ENCODE results near the gene ZNF532.

ZNF532 gene

GRCh38 chr18:58993260-58993659 is 128.6 kb downstream of the ZNF532 start:
- Histone ChIP-seq H3K18ac (ENCODE audit: low read length) (no peak overlapping the region), H2BK5ac (ENCODE audit: low read depth, low read length, poor library complexity) (no peak overlapping the region), H2AFZ (ENCODE audit: insufficient read depth, low read length, poor library complexity) (no peak overlapping the region), H2AK5ac (ENCODE audit: low read length) (no peak overlapping the region), H3K4ac (ENCODE audit: low read depth, low read length) (no peak overlapping the region), H3K14ac (ENCODE audit: low read length) (no peak overlapping the region), H4K91ac (ENCODE audit: low read depth, low read length) (no peak overlapping the region), H2BK12ac (ENCODE audit: low read length) (no peak overlapping the region), H4K12ac (ENCODE audit: low read depth, low read length) (no peak overlapping the region), H3K27me3 (ENCODE audit: insufficient read depth, low read length) (no peaks in the 10 kb centered on the region), H3K9ac (ENCODE audit: low read length) (no peak overlapping the region), H4K8ac (ENCODE audit: low read depth, low read length) (no peak overlapping the region), H3K9me3 (ENCODE audit: insufficient read depth, low read depth, low read length) (no peaks in the 10 kb centered on the region), H3K4me2 (ENCODE audit: low read length) (no peak overlapping the region), H3K23ac (ENCODE audit: low read length) (no peak overlapping the region), H3K27ac (ENCODE audit: low read depth, low read length) (no peak overlapping the region), H3K36me3 (ENCODE audit: control insufficient read depth in 1 of 2, insufficient read depth in 2 of 2, low read length in 2 of 2) (no peaks in the 10 kb centered on the region), H3K4me1 (ENCODE audit: control insufficient read depth in 1 of 2, insufficient read depth in 2 of 2, low read length in 2 of 2) (no peaks in the 10 kb centered on the region), H3K79me1 (ENCODE audit: low read length) (no peaks in the 10 kb centered on the region), H3K79me2 (ENCODE audit: control insufficient read depth, insufficient read depth, low read length, poor library complexity) (no peaks in the 10 kb centered on the region), H2BK120ac (ENCODE audit: insufficient read depth, low read length, poor library complexity) (no peak overlapping the region), H3K4me3 (ENCODE audit: low read depth, low read length) (no peak overlapping the region)
- WGBS (ENCODE audit: extremely low coverage, insufficient coverage, insufficient read length): no CpG with 5 or more reads among the region's 4 CpGs
- DNase-seq: no peak

DNA sequence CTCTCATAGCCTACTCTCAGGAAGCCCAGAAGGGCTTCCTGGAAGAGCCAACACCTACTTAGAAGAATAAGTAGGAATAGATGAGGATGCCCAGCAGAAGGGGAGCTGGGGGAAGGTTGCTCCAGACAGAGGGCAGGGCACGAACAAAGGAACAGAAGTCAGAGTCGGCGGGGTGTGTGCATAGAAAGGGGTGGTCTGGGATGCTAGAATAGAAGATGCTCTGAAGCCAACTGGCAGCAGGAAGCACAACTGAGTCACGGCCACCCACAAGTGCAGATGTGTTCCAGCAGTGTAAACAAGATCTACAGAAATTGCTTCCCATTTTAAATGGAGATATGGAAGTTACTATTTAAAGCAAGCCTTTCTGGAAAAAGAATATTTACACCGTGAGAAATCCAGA is 131.0 kb downstream of the ZNF532 start:
- H3K36me3 ChIP-seq (ENCODE audit: control insufficient read depth in 1 of 2, insufficient read depth in 2 of 2, low read length in 2 of 2): no peaks in the 10 kb centered on the region
- no peak for DNase-seq
- H4K12ac ChIP-seq (ENCODE audit: low read depth, low read length): no peak overlapping the region
- no peak overlapping the region for H3K14ac ChIP-seq (ENCODE audit: low read length)
- peaks cover 0 to 1% of the 10 kb centered on the region in 2 experiments for H3K4me1 ChIP-seq (ENCODE audit: control insufficient read depth in 1 of 2, insufficient read depth in 2 of 2, low read length in 2 of 2)
- no peak overlapping the region for H2BK12ac ChIP-seq (ENCODE audit: low read length)
- H3K9me3 ChIP-seq (ENCODE audit: insufficient read depth, low read depth, low read length): no peaks in the 10 kb centered on the region
- H3K4ac ChIP-seq (ENCODE audit: low read depth, low read length): no peak overlapping the region
- no peak overlapping the region for H4K91ac ChIP-seq (ENCODE audit: low read depth, low read length)
- H3K9ac ChIP-seq (ENCODE audit: low read length): no peak overlapping the region
- no peak overlapping the region for H3K18ac ChIP-seq (ENCODE audit: low read length)
- no CpG with 5 or more reads among the region's 5 CpGs for WGBS (ENCODE audit: extremely low coverage, insufficient coverage, insufficient read length)
- no peak overlapping the region for H2BK120ac ChIP-seq (ENCODE audit: insufficient read depth, low read length, poor library complexity)
- H3K79me1 ChIP-seq (ENCODE audit: low read length): no peaks in the 10 kb centered on the region
- no peaks in the 10 kb centered on the region for H3K27me3 ChIP-seq (ENCODE audit: insufficient read depth, low read length)
- no peak overlapping the region for H3K4me2 ChIP-seq (ENCODE audit: low read length)
- no peak overlapping the region for H4K8ac ChIP-seq (ENCODE audit: low read depth, low read length)
- H3K4me3 ChIP-seq (ENCODE audit: low read depth, low read length): no peak overlapping the region
- no peak overlapping the region for H2AK5ac ChIP-seq (ENCODE audit: low read length)
- H3K27ac ChIP-seq (ENCODE audit: low read depth, low read length): no peak overlapping the region
- H3K79me2 ChIP-seq (ENCODE audit: control insufficient read depth, insufficient read depth, low read length, poor library complexity): no peaks in the 10 kb centered on the region
- H2AFZ ChIP-seq (ENCODE audit: insufficient read depth, low read length, poor library complexity): no peak overlapping the region
- no peak overlapping the region for H3K23ac ChIP-seq (ENCODE audit: low read length)
- H2BK5ac ChIP-seq (ENCODE audit: low read depth, low read length, poor library complexity): no peak overlapping the region

DNA sequence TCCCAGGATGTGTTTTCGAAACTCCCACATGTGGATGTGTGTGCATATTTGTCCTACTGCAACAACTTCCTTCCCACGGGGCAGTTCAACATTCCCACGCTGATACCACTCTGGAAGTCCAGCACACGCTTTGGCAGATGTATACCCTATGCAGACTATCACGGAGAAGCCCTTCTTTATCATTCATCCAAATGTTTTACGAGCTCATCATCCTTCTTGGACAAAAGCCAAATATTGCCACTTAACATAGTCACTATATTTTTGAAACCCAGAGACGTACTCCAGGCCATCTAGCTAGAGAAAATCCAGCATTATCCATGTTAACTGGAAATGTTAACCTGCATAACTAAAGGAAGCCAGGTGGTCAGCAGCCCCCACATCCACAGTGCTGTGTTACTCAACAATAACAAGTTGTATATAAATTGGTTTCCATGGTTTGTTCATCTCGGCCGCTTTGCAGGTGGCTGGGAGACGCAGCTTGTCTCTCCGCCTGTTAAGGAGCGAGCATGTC is 131.5 kb downstream of the ZNF532 start:
- H4K91ac ChIP-seq (ENCODE audit: low read depth, low read length): no peak overlapping the region
- no peak overlapping the region for H3K9ac ChIP-seq (ENCODE audit: low read length)
- H3K27me3 ChIP-seq (ENCODE audit: insufficient read depth, low read length): no peaks in the 10 kb centered on the region
- H3K79me2 ChIP-seq (ENCODE audit: control insufficient read depth, insufficient read depth, low read length, poor library complexity): no peaks in the 10 kb centered on the region
- no peaks in the 10 kb centered on the region for H3K9me3 ChIP-seq (ENCODE audit: insufficient read depth, low read depth, low read length)
- H2BK12ac ChIP-seq (ENCODE audit: low read length): no peak overlapping the region
- no peak overlapping the region for H3K4me3 ChIP-seq (ENCODE audit: low read depth, low read length)
- H3K4me2 ChIP-seq (ENCODE audit: low read length): no peak overlapping the region
- WGBS (ENCODE audit: extremely low coverage, insufficient coverage, insufficient read length): no CpG with 5 or more reads among the region's 12 CpGs
- no peak overlapping the region for H4K12ac ChIP-seq (ENCODE audit: low read depth, low read length)
- H3K23ac ChIP-seq (ENCODE audit: low read length): no peak overlapping the region
- no peaks in the 10 kb centered on the region for H3K79me1 ChIP-seq (ENCODE audit: low read length)
- H2AK5ac ChIP-seq (ENCODE audit: low read length): no peak overlapping the region
- H3K4me1 ChIP-seq (ENCODE audit: control insufficient read depth in 1 of 2, insufficient read depth in 2 of 2, low read length in 2 of 2): peaks cover 0 to 3% of the 10 kb centered on the region in 2 experiments
- no peak overlapping the region for H3K4ac ChIP-seq (ENCODE audit: low read depth, low read length)
- H2BK120ac ChIP-seq (ENCODE audit: insufficient read depth, low read length, poor library complexity): no peak overlapping the region
- H3K18ac ChIP-seq (ENCODE audit: low read length): no peak overlapping the region
- no peak overlapping the region for H2BK5ac ChIP-seq (ENCODE audit: low read depth, low read length, poor library complexity)
- no peak overlapping the region for H2AFZ ChIP-seq (ENCODE audit: insufficient read depth, low read length, poor library complexity)
- H3K14ac ChIP-seq (ENCODE audit: low read length): no peak overlapping the region
- DNase-seq: peak in 1 of 2 donors; percentile 25
- H4K8ac ChIP-seq (ENCODE audit: low read depth, low read length): no peak overlapping the region
- H3K36me3 ChIP-seq (ENCODE audit: control insufficient read depth in 1 of 2, insufficient read depth in 2 of 2, low read length in 2 of 2): no peaks in the 10 kb centered on the region
- H3K27ac ChIP-seq (ENCODE audit: low read depth, low read length): no peak overlapping the region

- Histone ChIP-seq H3K23ac (ENCODE audit: low read length) (no peak overlapping the region), H3K36me3 (ENCODE audit: control insufficient read depth in 1 of 2, insufficient read depth in 2 of 2, low read length in 2 of 2) (no peaks in the 10 kb centered on the region), H2BK120ac (ENCODE audit: insufficient read depth, low read length, poor library complexity) (no peak overlapping the region), H4K8ac (ENCODE audit: low read depth, low read length) (no peak overlapping the region), H3K14ac (ENCODE audit: low read length) (no peak overlapping the region), H3K4me3 (ENCODE audit: low read depth, low read length) (no peak overlapping the region), H3K27ac (ENCODE audit: low read depth, low read length) (no peak overlapping the region), H2AK5ac (ENCODE audit: low read length) (no peak overlapping the region), H3K27me3 (ENCODE audit: insufficient read depth, low read length) (no peaks in the 10 kb centered on the region), H3K9ac (ENCODE audit: low read length) (no peak overlapping the region), H2BK12ac (ENCODE audit: low read length) (no peak overlapping the region), H4K12ac (ENCODE audit: low read depth, low read length) (no peak overlapping the region), H2AFZ (ENCODE audit: insufficient read depth, low read length, poor library complexity) (no peak overlapping the region), H2BK5ac (ENCODE audit: low read depth, low read length, poor library complexity) (no peak overlapping the region), H4K91ac (ENCODE audit: low read depth, low read length) (no peak overlapping the region), H3K4ac (ENCODE audit: low read depth, low read length) (no peak overlapping the region), H3K4me2 (ENCODE audit: low read length) (no peak overlapping the region), H3K9me3 (ENCODE audit: insufficient read depth, low read depth, low read length) (no peaks in the 10 kb centered on the region), H3K4me1 (ENCODE audit: control insufficient read depth in 1 of 2, insufficient read depth in 2 of 2, low read length in 2 of 2) (peaks cover 4% of the 10 kb centered on the region in 2 experiments), H3K18ac (ENCODE audit: low read length) (no peak overlapping the region), H3K79me1 (ENCODE audit: low read length) (no peaks in the 10 kb centered on the region), H3K79me2 (ENCODE audit: control insufficient read depth, insufficient read depth, low read length, poor library complexity) (no peaks in the 10 kb centered on the region)
- no peak for DNase-seq
- WGBS (ENCODE audit: extremely low coverage, insufficient coverage, insufficient read length): no CpG with 5 or more reads among the region's 7 CpGs
These were observed 132.0 kb downstream of the ZNF532 start for GRCh38 chr18:58996696-58997095.
